IMR-90 (cell line): ENCODE results near the gene GPR142. TPM values are rescaled to one million over a fixed set of nuclear protein-coding genes. Genes with fewer than 3 reads are reported as not detected.

Source experiments
- ATAC-seq: fragments of 200-7000 bp; cut with Tn5 transposase; 2 replicates; pipeline ENCODE4 v1.9.1; 2020; ENCODE audit warnings: low read depth, mild to moderate bottlenecking, moderate library complexity
- BruUV-seq: library from RNA; stranded (reverse); fragments of 400-500 nt; replicated peaks from 2 replicates; lab custom pipeline; 2021; lab: Mats Ljungman, UMichigan
- CTCF ChIA-PET: fragments of 300-600 bp; formaldehyde crosslinking; extraction: SDS; loops from one replicate; lab custom pipeline; 2021; ENCODE audit warnings: antibody characterized with exemption; lab: Yijun Ruan, JAX
- POLR2A ChIA-PET: fragments of 300-600 bp; sonication (Branson Sonifier 250); formaldehyde crosslinking; loops from one replicate; lab custom pipeline; 2022; ENCODE audit warnings: antibody characterized with exemption; ENCODE audit not compliant: unreplicated experiment; lab: Charles Lee
- DNase-seq: peaks from one replicate; pipeline ENCODE4 v3.0.0; 2013
- H2AFZ ChIP-seq: replicated peaks from 2 replicates; pipeline ENCODE3; 2013; ENCODE audit warnings: low read length, mild to moderate bottlenecking; ENCODE audit not compliant: poor library complexity
- H2AK5ac ChIP-seq: 2 replicates; pipeline ENCODE4 v1.6.1; 2013; ENCODE audit warnings: low read depth, low read length, inconsistent platforms
- H2AK9ac ChIP-seq: replicated peaks from 2 replicates; pipeline ENCODE3; 2013; ENCODE audit warnings: mild to moderate bottlenecking, low read depth, low read length, moderate library complexity; ENCODE audit not compliant: poor library complexity
- H2BK120ac ChIP-seq: 2 replicates; pipeline ENCODE4 v1.6.1; 2013; ENCODE audit warnings: low read depth, low read length, inconsistent platforms
- H2BK15ac ChIP-seq: 3 replicates; pipeline ENCODE4 v1.6.1; 2013; ENCODE audit warnings: low read depth, low read length, inconsistent platforms
- H2BK20ac ChIP-seq: 2 replicates; pipeline ENCODE4 v1.6.1; 2013; ENCODE audit warnings: low read depth, mild to moderate bottlenecking, inconsistent platforms, low read length, moderate library complexity
- H2BK5ac ChIP-seq: 2 replicates; pipeline ENCODE4 v1.6.1; 2013; ENCODE audit warnings: mild to moderate bottlenecking, low read depth, low read length, inconsistent platforms; ENCODE audit not compliant: poor library complexity, severe bottlenecking
- H3K14ac ChIP-seq: replicated peaks from 2 replicates; pipeline ENCODE4 v1.6.1; 2013; ENCODE audit warnings: low read depth, low read length, inconsistent platforms
- H3K18ac ChIP-seq: 2 replicates; pipeline ENCODE4 v1.6.1; 2013; ENCODE audit warnings: low read depth, low read length, control low read depth
- H3K23ac ChIP-seq: 2 replicates; pipeline ENCODE4 v1.6.1; 2013; ENCODE audit warnings: low read depth, low read length, inconsistent platforms
- H3K27ac ChIP-seq: 2 replicates; pipeline ENCODE4 v1.5.1; 2013; ENCODE audit warnings: mild to moderate bottlenecking, control low read depth, low read length; ENCODE audit not compliant: insufficient read depth
- H3K27me3 ChIP-seq: 2 replicates; pipeline ENCODE4 v1.6.1; 2013; ENCODE audit warnings: low read length; ENCODE audit not compliant: control insufficient read depth, insufficient read depth
- H3K36me3 ChIP-seq: 2 replicates; pipeline ENCODE4 v1.6.1; 2013; ENCODE audit warnings: low read length, mixed read lengths; ENCODE audit not compliant: control insufficient read depth, insufficient read depth
- H3K4ac ChIP-seq: 2 replicates; pipeline ENCODE4 v1.6.1; 2013; ENCODE audit warnings: low read depth, low read length, inconsistent platforms
- H3K4me1 ChIP-seq: 2 replicates; pipeline ENCODE4 v1.6.1; 2013; ENCODE audit warnings: low read length, mixed read lengths; ENCODE audit not compliant: control insufficient read depth, insufficient read depth
- H3K4me2 ChIP-seq: 2 replicates; pipeline ENCODE4 v1.6.1; 2013; ENCODE audit warnings: low read depth, mild to moderate bottlenecking, control low read depth, low read length, moderate library complexity
- H3K4me3 ChIP-seq: 2 replicates; pipeline ENCODE4 v1.5.1; 2013; ENCODE audit warnings: low read depth, mild to moderate bottlenecking, control low read depth, low read length, moderate library complexity; ENCODE audit not compliant: insufficient read depth
- H3K56ac ChIP-seq: 2 replicates; pipeline ENCODE4 v1.6.1; 2013; ENCODE audit warnings: low read length, inconsistent platforms; ENCODE audit not compliant: insufficient read depth; ENCODE audit errors: extremely low read depth
- H3K79me1 ChIP-seq, 2 experiments: 2 replicates each; pipeline ENCODE4 v1.6.1; 2013; ENCODE audit warnings: low read length in 2 of 2, inconsistent platforms in 1 of 2, low read depth in 1 of 2
- H3K9ac ChIP-seq: 2 replicates; pipeline ENCODE4 v1.6.1; 2013; ENCODE audit warnings: low read depth, low read length, control low read depth
- H3K9me1 ChIP-seq: 2 replicates; pipeline ENCODE4 v1.6.1; 2013; ENCODE audit warnings: low read length, inconsistent platforms; ENCODE audit not compliant: insufficient read depth
- H3K9me3 ChIP-seq: 2 replicates; pipeline ENCODE4 v1.6.1; 2013; ENCODE audit warnings: low read length; ENCODE audit not compliant: control insufficient read depth, insufficient read depth
- H4K20me1 ChIP-seq: 2 replicates; pipeline ENCODE4 v1.6.1; 2013; ENCODE audit warnings: low read length, inconsistent platforms; ENCODE audit not compliant: insufficient read depth
- H4K5ac ChIP-seq: 2 replicates; pipeline ENCODE4 v1.6.1; 2013; ENCODE audit warnings: mild to moderate bottlenecking, low read depth, low read length, control low read depth
- H4K8ac ChIP-seq, 2 experiments: 2 replicates each; pipeline ENCODE4 v1.6.1; 2013; ENCODE audit warnings: low read depth in 2 of 2, low read length in 2 of 2, control low read depth in 1 of 2, inconsistent platforms in 1 of 2
- H4K91ac ChIP-seq: 2 replicates; pipeline ENCODE4 v1.6.1; 2013; ENCODE audit warnings: low read depth, low read length, inconsistent platforms; ENCODE audit not compliant: insufficient read depth
- BHLHE40 ChIP-seq: fragments of 150-350 bp; IDR thresholded peaks from 2 replicates; pipeline ENCODE4 v1.6.1; 2016; ENCODE audit warnings: mild to moderate bottlenecking, low read depth, low read length
- CEBPB ChIP-seq: IDR thresholded peaks from 2 replicates; pipeline ENCODE4 v1.6.1; 2012; ENCODE audit warnings: low read depth, low read length, improper control_type of control experiment
- CHD1 ChIP-seq: IDR thresholded peaks from 2 replicates; pipeline ENCODE4 v1.6.1; 2012; ENCODE audit warnings: low read depth, low read length, improper control_type of control experiment
- CTCF ChIP-seq: conservative IDR thresholded peaks from 2 replicates; pipeline ENCODE4 v1.5.1; 2012; ENCODE audit warnings: mild to moderate bottlenecking, low read depth, low read length, improper control_type of control experiment
- FOS ChIP-seq: fragments of 150-350 bp; IDR thresholded peaks from 2 replicates; pipeline ENCODE4 v1.6.1; 2016; ENCODE audit warnings: low read depth, low read length
- MAZ ChIP-seq: IDR thresholded peaks from 2 replicates; pipeline ENCODE4 v1.6.1; 2012; ENCODE audit warnings: low read depth, mild to moderate bottlenecking, low read length, improper control_type of control experiment, moderate library complexity, borderline replicate concordance
- MXI1 ChIP-seq: IDR thresholded peaks from 2 replicates; pipeline ENCODE4 v1.6.1; 2012; ENCODE audit warnings: low read depth, mild to moderate bottlenecking, low read length, moderate library complexity, borderline replicate concordance
- NFE2L2 ChIP-seq: fragments of 150-350 bp; IDR thresholded peaks from 2 replicates; pipeline ENCODE4 v1.6.1; 2016; ENCODE audit warnings: low read depth, mild to moderate bottlenecking, low read length
- POLR2A ChIP-seq: IDR thresholded peaks from 2 replicates; pipeline ENCODE4 v1.6.1; 2012; ENCODE audit warnings: mild to moderate bottlenecking, low read depth, low read length
- RAD21 ChIP-seq: IDR thresholded peaks from 2 replicates; pipeline ENCODE4 v1.6.1; 2012; ENCODE audit warnings: low read length, improper control_type of control experiment
- RCOR1 ChIP-seq: IDR thresholded peaks from 2 replicates; pipeline ENCODE4 v1.6.1; 2012; ENCODE audit warnings: mild to moderate bottlenecking, low read length, improper control_type of control experiment; ENCODE audit not compliant: insufficient replicate concordance
- RFX5 ChIP-seq: IDR thresholded peaks from 2 replicates; pipeline ENCODE4 v1.8.0; 2012; ENCODE audit warnings: low read depth, mild to moderate bottlenecking, low read length, moderate library complexity
- SMC3 ChIP-seq: fragments of 150-350 bp; IDR thresholded peaks from 2 replicates; pipeline ENCODE4 v1.6.1; 2016; ENCODE audit warnings: low read depth, mild to moderate bottlenecking, antibody characterized with exemption, low read length, moderate library complexity
- WGBS, 2 experiments: methylation state at CpG; one replicate each; pipeline versions ENCODE4 v1.1.5 to v1.1.7; 2013; ENCODE audit warnings: missing lambda C conversion rate in 2 of 2; ENCODE audit not compliant: insufficient read length in 1 of 2; ENCODE audit errors: extremely low coverage in 2 of 2; 5-methylcytosine and 5-hydroxymethylcytosine counted together
- dilution Hi-C: fragments of 300-500 bp; cut with HindIII; formaldehyde crosslinking; loops from one replicate; pipeline ENCODE4 v1.14.3; 2018; ENCODE audit warnings: low sequenced_read_pairs; ENCODE audit not compliant: unreplicated experiment
- in situ Hi-C: fragments of 300-500 bp; cut with MboI; formaldehyde crosslinking; loops from 3 replicates; pipeline ENCODE4 v1.14.3; 2019; ENCODE audit warnings: low sequenced_read_pairs, inconsistent platforms, mixed read lengths
- intact Hi-C: fragments of 100-400 bp; cut with micrococcal nuclease; formaldehyde crosslinking; loops from 2 replicates; pipeline ENCODE4 v1.10.0; 2022
- polyA plus RNA-seq, 3 experiments: library from polyadenylated mRNA; depleted of rRNA; stranded (reverse); fragments of >200 nt; gene quantifications; 2 replicates each; pipeline ENCODE4 v1.2.3, GENCODE V29; 2012; ENCODE audit warnings: low replicate concordance in 1 of 3
- total RNA-seq: library from RNA; depleted of rRNA; stranded (reverse); fragments of >200 nt; gene quantifications from 2 replicates; pipeline ENCODE4 v1.2.3, GENCODE V29; 2012
- TF ChIP-seq, protein P1 (sequence below): fragments of 150-350 bp; IDR thresholded peaks from 2 replicates; pipeline ENCODE4 v1.6.1; 2017; ENCODE audit warnings: mild to moderate bottlenecking, antibody characterized with exemption, low read length, low read depth

Gene GPR142
- total and polyA plus RNA-seq, 2 of the 4 experiments (the other 2 are of a cell fraction), result not detected

DNA sequence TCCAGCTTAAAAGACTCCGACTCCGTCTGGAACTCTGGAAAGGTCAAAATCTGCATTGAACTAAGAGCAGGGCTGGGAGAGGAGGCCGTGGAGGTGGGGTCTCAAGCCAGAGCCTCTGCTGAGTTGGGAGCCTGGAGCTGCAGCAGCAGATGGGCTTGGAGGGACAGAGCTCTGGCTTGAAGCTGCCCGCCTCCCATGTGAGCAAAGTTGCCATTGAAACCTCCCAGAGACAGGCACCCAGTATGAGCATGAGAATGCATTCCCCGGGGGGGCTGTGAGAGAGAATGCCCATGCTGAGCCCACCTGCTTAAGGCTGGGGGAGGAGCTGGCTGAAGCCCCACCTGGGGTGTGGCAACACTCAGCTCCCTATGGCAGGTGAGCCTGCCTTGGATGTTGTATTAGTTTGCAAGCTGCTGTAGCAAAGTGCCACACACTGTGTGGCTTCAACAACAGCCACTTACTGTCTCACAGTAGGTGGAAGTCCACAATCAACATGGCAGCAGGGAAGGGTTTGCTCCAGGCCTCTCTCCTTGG, 31.7 kb upstream of the GPR142 start:
- H2BK15ac ChIP-seq, result no peak overlapping the region
- dilution Hi-C loops, result no loop called here
- no peak overlapping the region for H3K4me3 ChIP-seq
- DNase-seq (no peak), ATAC-seq (no peak)
- WGBS, 2 experiments, result 36% methylated on average over 2 of the region's 5 CpGs; no CpG with 5 or more reads in 1 of the 2 experiments
- H2AK5ac ChIP-seq, result no peak overlapping the region
- H3K14ac ChIP-seq, result no peak overlapping the region
- H2BK20ac ChIP-seq, result no peak overlapping the region
- H3K79me1 ChIP-seq, result no peaks in the 10 kb centered on the region
- H3K9me3 ChIP-seq, result no peaks in the 10 kb centered on the region
- H2BK120ac ChIP-seq, result no peak overlapping the region
- no peak overlapping the region for H3K18ac ChIP-seq
- TF ChIP-seq POLR2A (no peak), FOS (no peak), CTCF (no peak), CHD1 (no peak), RAD21 (no peak), MAZ (no peak), CEBPB (no peak), SMC3 (no peak), MXI1 (no peak), RCOR1 (no peak), RFX5 (no peak), NFE2L2 (no peak), BHLHE40 (no peak)
- TF ChIP-seq, protein P1, sequence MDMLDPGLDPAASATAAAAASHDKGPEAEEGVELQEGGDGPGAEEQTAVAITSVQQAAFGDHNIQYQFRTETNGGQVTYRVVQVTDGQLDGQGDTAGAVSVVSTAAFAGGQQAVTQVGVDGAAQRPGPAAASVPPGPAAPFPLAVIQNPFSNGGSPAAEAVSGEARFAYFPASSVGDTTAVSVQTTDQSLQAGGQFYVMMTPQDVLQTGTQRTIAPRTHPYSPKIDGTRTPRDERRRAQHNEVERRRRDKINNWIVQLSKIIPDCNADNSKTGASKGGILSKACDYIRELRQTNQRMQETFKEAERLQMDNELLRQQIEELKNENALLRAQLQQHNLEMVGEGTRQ, result no peak
- H3K4ac ChIP-seq, result no peak overlapping the region
- H4K20me1 ChIP-seq, result no peaks in the 10 kb centered on the region
- H3K9me1 ChIP-seq, result no peaks in the 10 kb centered on the region
- no peak overlapping the region for H3K56ac ChIP-seq
- H3K27me3 ChIP-seq, result no peaks in the 10 kb centered on the region
- no peaks in the 10 kb centered on the region for H3K36me3 ChIP-seq
- H3K27ac ChIP-seq, result no peak overlapping the region
- H3K23ac ChIP-seq, result no peak overlapping the region
- no peak overlapping the region for H2AFZ ChIP-seq
- BruUV-seq, result no TSS peak
- in situ Hi-C loops, result no loop called here
- H2BK5ac ChIP-seq, result no peak overlapping the region
- no peak overlapping the region for H4K91ac ChIP-seq
- no peak overlapping the region for H3K9ac ChIP-seq
- no peak overlapping the region for H4K8ac ChIP-seq
- intact Hi-C loops, result no loop called here
- ChIA-PET POLR2A (no interaction called here), CTCF (no interaction called here)
- H2AK9ac ChIP-seq, result no peak overlapping the region
- no peak overlapping the region for H4K5ac ChIP-seq
- no peak overlapping the region for H3K4me2 ChIP-seq
- no peaks in the 10 kb centered on the region for H3K4me1 ChIP-seq
